GM12892 (cell line): ENCODE measurements around the gene IL6R.
A peak's percentile ranks its signal among the peaks of the same experiment; 100 is the strongest.

ENCODE experiments used
- DNase-seq: peaks from one replicate; pipeline ENCODE4 v3.0.0; 2011; ENCODE audit not compliant: insufficient read length
- FAIRE-seq: peaks from 2 replicates; lab custom pipeline; 2011; peaks lifted over from hg19 to GRCh38; lab: Jason Lieb, UNC
- POLR2A ChIP-seq: IDR thresholded peaks from 2 replicates; pipeline ENCODE4 v1.6.1; 2011; ENCODE audit warnings: low read depth, low read length, control low read depth
- POLR2AphosphoS5 ChIP-seq: IDR thresholded peaks from 2 replicates; pipeline ENCODE4 v1.6.1; 2011; ENCODE audit warnings: low read depth, low read length, control low read depth
- TAF1 ChIP-seq: IDR thresholded peaks from 2 replicates; pipeline ENCODE4 v1.6.1; 2011; ENCODE audit warnings: low read depth, mild to moderate bottlenecking, control low read depth, low read length, borderline replicate concordance

Gene IL6R

GRCh38 chr1:154496383-154496782 is 91.2 kb downstream of the IL6R start:
- FAIRE-seq = no peak
- TF ChIP-seq POLR2A (no peak), TAF1 (no peak), POLR2AphosphoS5 (no peak)
- no peak for DNase-seq

GRCh38 chr1:154497026-154497806 is 92.1 kb downstream of the IL6R start:
- FAIRE-seq = peak; percentile 85
- TF ChIP-seq POLR2AphosphoS5 (no peak), POLR2A (no peak), TAF1 (no peak)

GRCh38 chr1:154499446-154499845 is 94.3 kb downstream of the IL6R start:
- no peak for TF ChIP-seq TAF1
- TF ChIP-seq POLR2AphosphoS5 = no peak
- peak; percentile 42 for FAIRE-seq
- DNase-seq = no peak

More at GRCh38 chr1:154497026-154497806, 92.1 kb downstream of the IL6R start:
- DNase-seq = no peak

- no peak for TF ChIP-seq TAF1
- TF ChIP-seq POLR2A = no peak
- TF ChIP-seq POLR2AphosphoS5 = no peak
- FAIRE-seq (no peak), DNase-seq (no peak)
These were observed 95.4 kb downstream of the IL6R start for GRCh38 chr1:154500533-154500932.

- TF ChIP-seq POLR2A = no peak
- TF ChIP-seq TAF1 = no peak
- no peak for DNase-seq
- no peak for FAIRE-seq
These were observed 96.4 kb downstream of the IL6R start for GRCh38 chr1:154501423-154502065.

GRCh38 chr1:154502066-154502743 is 97.1 kb downstream of the IL6R start, which contains the start of the genes SHE and TDRD10:
Gene SHE, minus strand, starts transcription at chr1:154502412. Its CDS starts 386 bp downstream, at chr1:154502026.
Gene TDRD10, plus strand, starts transcription at chr1:154502219. Its CDS starts 4,685 bp downstream, at chr1:154506904.
- TF ChIP-seq POLR2A = no peak
- TF ChIP-seq POLR2AphosphoS5 = no peak
- TF ChIP-seq TAF1 = no peak
- DNase-seq (no peak), FAIRE-seq (no peak)

GRCh38 chr1:154502744-154503115 is 97.6 kb downstream of the IL6R start:
- FAIRE-seq (no peak), DNase-seq (no peak)
- TF ChIP-seq TAF1 (no peak), POLR2A (no peak), POLR2AphosphoS5 (no peak)

- no peak for DNase-seq
- FAIRE-seq = no peak
- no peak for TF ChIP-seq TAF1
- TF ChIP-seq POLR2A = no peak
- TF ChIP-seq POLR2AphosphoS5 = no peak
These were observed 98.8 kb downstream of the IL6R start for GRCh38 chr1:154503898-154504297.

GRCh38 chr1:154512760-154513159 is 107.6 kb downstream of the IL6R start:
- DNase-seq = no peak

GRCh38 chr1:154514066-154514553 is 109.0 kb downstream of the IL6R start:
- FAIRE-seq (no peak), DNase-seq (no peak)
- TF ChIP-seq POLR2A (no peak), POLR2AphosphoS5 (no peak), TAF1 (no peak)

More at GRCh38 chr1:154512760-154513159, 107.6 kb downstream of the IL6R start:
- FAIRE-seq = no peak
- no peak for TF ChIP-seq TAF1
- TF ChIP-seq POLR2AphosphoS5 = no peak
- no peak for TF ChIP-seq POLR2A

- FAIRE-seq (no peak), DNase-seq (no peak)
- TF ChIP-seq POLR2A (no peak), TAF1 (no peak), POLR2AphosphoS5 (no peak)
These were observed 112.5 kb downstream of the IL6R start for GRCh38 chr1:154517661-154518060.
